Liver (tissue), 9 donors: Measurements from ENCODE around the gene KL. TPM values are rescaled to one million over a fixed set of nuclear protein-coding genes. Genes with fewer than 3 reads are reported as not detected.

ENCODE experiments used
- DNase-seq: peaks from one replicate; pipeline ENCODE4 v3.0.0-alpha.2; 2017; ENCODE audit warnings: low spot score
- H3K27ac ChIP-seq, 2 donors: one replicate each; pipeline ENCODE4 v1.7.0; 2013; ENCODE audit warnings: inconsistent platforms in 2 of 2, low read length in 2 of 2, control low read depth in 1 of 2, low read depth in 1 of 2, mild to moderate bottlenecking in 1 of 2
- H3K27me3 ChIP-seq, 4 donors: one replicate each; pipeline versions ENCODE4 v1.6.1 to v1.7.0; 2013; ENCODE audit warnings: low read length in 3 of 4, inconsistent platforms in 1 of 4, mild to moderate bottlenecking in 1 of 4, moderate library complexity in 1 of 4; ENCODE audit not compliant: control insufficient read depth in 4 of 4, insufficient read depth in 4 of 4
- H3K36me3 ChIP-seq, 4 donors: one replicate each; pipeline versions ENCODE4 v1.6.1 to v1.7.0; 2013; ENCODE audit warnings: low read length in 3 of 4, mild to moderate bottlenecking in 3 of 4, low read depth in 1 of 4, moderate library complexity in 1 of 4; ENCODE audit not compliant: control insufficient read depth in 4 of 4, insufficient read depth in 3 of 4
- H3K4me1 ChIP-seq, 4 donors: one replicate each; pipeline versions ENCODE4 v1.6.1 to v1.7.0; 2013; ENCODE audit warnings: low read length in 3 of 4, mild to moderate bottlenecking in 3 of 4, moderate library complexity in 1 of 4; ENCODE audit not compliant: control insufficient read depth in 4 of 4, insufficient read depth in 4 of 4
- H3K4me3 ChIP-seq, 3 donors: one replicate each; pipeline versions ENCODE4 v1.6.1 to v1.7.0; 2013; ENCODE audit warnings: low read length in 3 of 3, control low read depth in 1 of 3, low read depth in 1 of 3, mild to moderate bottlenecking in 1 of 3
- H3K9ac ChIP-seq, 2 donors: one replicate each; pipeline ENCODE4 v1.7.0; 2013; ENCODE audit warnings: low read length in 2 of 2, mild to moderate bottlenecking in 2 of 2, moderate library complexity in 2 of 2, control low read depth in 1 of 2, low read depth in 1 of 2
- H3K9me3 ChIP-seq, 4 donors: one replicate each; pipeline versions ENCODE4 v1.6.1 to v1.7.0; 2013; ENCODE audit warnings: low read length in 3 of 4; ENCODE audit not compliant: control insufficient read depth in 4 of 4
- ATF3 ChIP-seq: IDR thresholded peaks from 2 replicates; pipeline ENCODE4 v1.6.1; 2016; ENCODE audit warnings: antibody characterized with exemption
- EGR1 ChIP-seq, 2 donors: IDR thresholded peaks; 2 replicates each; pipeline ENCODE4 v1.6.1; 2016 to 2018; ENCODE audit warnings: antibody characterized with exemption in 2 of 2, low read depth in 2 of 2
- FOXA1 ChIP-seq: IDR thresholded peaks from 2 replicates; pipeline ENCODE4 v1.6.1; 2016; ENCODE audit warnings: antibody characterized with exemption
- FOXA2 ChIP-seq: IDR thresholded peaks from 2 replicates; pipeline ENCODE4 v1.6.1; 2016; ENCODE audit warnings: antibody characterized with exemption
- GABPA ChIP-seq, 2 donors: IDR thresholded peaks in 1 of 2; conservative IDR thresholded peaks in 1 of 2; 2 replicates each; pipeline ENCODE4 v1.6.1; 2016; ENCODE audit warnings: antibody characterized with exemption in 2 of 2, mild to moderate bottlenecking in 1 of 2, moderate library complexity in 1 of 2
- HNF4A ChIP-seq, 2 donors: conservative IDR thresholded peaks; 2 replicates each; pipeline ENCODE4 v1.6.1; 2016; ENCODE audit warnings: antibody characterized with exemption in 2 of 2, mild to moderate bottlenecking in 2 of 2
- HNF4G ChIP-seq: IDR thresholded peaks from 2 replicates; pipeline ENCODE4 v1.6.1; 2016; ENCODE audit warnings: antibody characterized with exemption
- JUND ChIP-seq, 2 donors: IDR thresholded peaks; 2 replicates each; pipeline ENCODE4 v1.6.1; 2016; ENCODE audit warnings: antibody characterized with exemption in 2 of 2
- NR2F2 ChIP-seq: IDR thresholded peaks from 2 replicates; pipeline ENCODE4 v1.6.1; 2016; ENCODE audit warnings: antibody characterized with exemption
- RAD21 ChIP-seq, 2 donors: IDR thresholded peaks; 2 replicates each; pipeline ENCODE4 v1.6.1; 2016; ENCODE audit warnings: antibody characterized with exemption in 2 of 2, mild to moderate bottlenecking in 2 of 2
- RXRA ChIP-seq, 2 donors: IDR thresholded peaks; 2 replicates each; pipeline ENCODE4 v1.6.1; 2017 to 2018; ENCODE audit warnings: antibody characterized with exemption in 2 of 2, mild to moderate bottlenecking in 1 of 2
- SP1 ChIP-seq: IDR thresholded peaks from 2 replicates; pipeline ENCODE4 v1.6.1; 2018; ENCODE audit warnings: antibody characterized with exemption, mild to moderate bottlenecking
- TAF1 ChIP-seq: conservative IDR thresholded peaks from 2 replicates; pipeline ENCODE4 v1.6.1; 2016; ENCODE audit warnings: antibody characterized with exemption, mild to moderate bottlenecking
- YY1 ChIP-seq: IDR thresholded peaks from 2 replicates; pipeline ENCODE4 v1.6.1; 2016; ENCODE audit warnings: antibody characterized with exemption, mild to moderate bottlenecking
- WGBS: extraction: QIAGEN DNeasy Blood & Tissue Kit; methylation state at CpG from one replicate; pipeline ENCODE4 v1.1.7; 2013; 5-methylcytosine and 5-hydroxymethylcytosine counted together
- polyA plus RNA-seq, 2 donors: library from polyadenylated mRNA; stranded (reverse) in 1 of 2; unstranded in 1 of 2; fragments of 200-250 nt in 1 of 2; fragments of >200 nt in 1 of 2; fragmentation: Nextera tagmentation in 1 of 2; extraction: Ambion mirVana in 1 of 2; gene quantifications; one replicate each; pipeline versions ENCODE4 v1.2.1 to v1.2.3, GENCODE V29; 2013 to 2015
- total RNA-seq, 2 donors: library from RNA; depleted of rRNA; stranded (reverse); fragments of >200 nt; gene quantifications; one replicate each; pipeline ENCODE4 v1.2.3, GENCODE V29; 2014
- TF ChIP-seq, protein P1 (sequence below): IDR thresholded peaks from 2 replicates; pipeline ENCODE4 v1.6.1; 2016; ENCODE audit warnings: antibody characterized with exemption, mild to moderate bottlenecking
- TF ChIP-seq, protein P2 (sequence below): IDR thresholded peaks from 2 replicates; pipeline ENCODE4 v1.6.1; 2016; ENCODE audit warnings: antibody characterized with exemption
- TF ChIP-seq, protein P3 (sequence below): fragments of 150-350 bp; IDR thresholded peaks from 2 replicates; pipeline ENCODE4 v1.5.1; 2017; ENCODE audit warnings: improper control_type of control experiment, low read depth, low read length; ENCODE audit not compliant: missing input control
- TF ChIP-seq, protein P4 (sequence below): IDR thresholded peaks from 2 replicates; pipeline ENCODE4 v1.6.1; 2016; ENCODE audit warnings: antibody characterized with exemption
- donor health status: healthy.
- donor health status: healthy.
- donor health status: healthy.
- donor health status: healthy.
- donor health status: healthy.

Gene KL
- total and polyA plus RNA-seq, 4 donors = 0.13 to 0.92 (median 0.28) TPM

GRCh38 chr13:33015791-33016323 is 366 bp upstream of the KL start:
- Histone ChIP-seq H3K4me1 (peaks cover 10 to 23% (median 18%) of the 10 kb centered on the region in 4 donors), H3K27me3 (no peaks in the 10 kb centered on the region), H3K36me3 (no peaks in the 10 kb centered on the region), H3K27ac (no peak overlapping the region), H3K4me3 (peak overlapping the region; percentile 14 to 60 (median 37)), H3K9me3 (no peaks in the 10 kb centered on the region), H3K9ac (no peak overlapping the region)
- 8% methylated on average over 52 of the region's 52 CpGs for WGBS
- no peak for DNase-seq
- TF ChIP-seq FOXA1 (no peak), JUND (IDR thresholded peaks at IDR 0.05) (no peak), RXRA (IDR thresholded peaks at IDR 0.05) (no peak), ATF3 (no peak), YY1 (no peak), FOXA2 (no peak), HNF4G (no peak), NR2F2 (no peak), RAD21 (IDR thresholded peaks at IDR 0.05) (no peak), SP1 (no peak)
- TF ChIP-seq, protein P1, sequence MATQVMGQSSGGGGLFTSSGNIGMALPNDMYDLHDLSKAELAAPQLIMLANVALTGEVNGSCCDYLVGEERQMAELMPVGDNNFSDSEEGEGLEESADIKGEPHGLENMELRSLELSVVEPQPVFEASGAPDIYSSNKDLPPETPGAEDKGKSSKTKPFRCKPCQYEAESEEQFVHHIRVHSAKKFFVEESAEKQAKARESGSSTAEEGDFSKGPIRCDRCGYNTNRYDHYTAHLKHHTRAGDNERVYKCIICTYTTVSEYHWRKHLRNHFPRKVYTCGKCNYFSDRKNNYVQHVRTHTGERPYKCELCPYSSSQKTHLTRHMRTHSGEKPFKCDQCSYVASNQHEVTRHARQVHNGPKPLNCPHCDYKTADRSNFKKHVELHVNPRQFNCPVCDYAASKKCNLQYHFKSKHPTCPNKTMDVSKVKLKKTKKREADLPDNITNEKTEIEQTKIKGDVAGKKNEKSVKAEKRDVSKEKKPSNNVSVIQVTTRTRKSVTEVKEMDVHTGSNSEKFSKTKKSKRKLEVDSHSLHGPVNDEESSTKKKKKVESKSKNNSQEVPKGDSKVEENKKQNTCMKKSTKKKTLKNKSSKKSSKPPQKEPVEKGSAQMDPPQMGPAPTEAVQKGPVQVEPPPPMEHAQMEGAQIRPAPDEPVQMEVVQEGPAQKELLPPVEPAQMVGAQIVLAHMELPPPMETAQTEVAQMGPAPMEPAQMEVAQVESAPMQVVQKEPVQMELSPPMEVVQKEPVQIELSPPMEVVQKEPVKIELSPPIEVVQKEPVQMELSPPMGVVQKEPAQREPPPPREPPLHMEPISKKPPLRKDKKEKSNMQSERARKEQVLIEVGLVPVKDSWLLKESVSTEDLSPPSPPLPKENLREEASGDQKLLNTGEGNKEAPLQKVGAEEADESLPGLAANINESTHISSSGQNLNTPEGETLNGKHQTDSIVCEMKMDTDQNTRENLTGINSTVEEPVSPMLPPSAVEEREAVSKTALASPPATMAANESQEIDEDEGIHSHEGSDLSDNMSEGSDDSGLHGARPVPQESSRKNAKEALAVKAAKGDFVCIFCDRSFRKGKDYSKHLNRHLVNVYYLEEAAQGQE = no peak

DNA sequence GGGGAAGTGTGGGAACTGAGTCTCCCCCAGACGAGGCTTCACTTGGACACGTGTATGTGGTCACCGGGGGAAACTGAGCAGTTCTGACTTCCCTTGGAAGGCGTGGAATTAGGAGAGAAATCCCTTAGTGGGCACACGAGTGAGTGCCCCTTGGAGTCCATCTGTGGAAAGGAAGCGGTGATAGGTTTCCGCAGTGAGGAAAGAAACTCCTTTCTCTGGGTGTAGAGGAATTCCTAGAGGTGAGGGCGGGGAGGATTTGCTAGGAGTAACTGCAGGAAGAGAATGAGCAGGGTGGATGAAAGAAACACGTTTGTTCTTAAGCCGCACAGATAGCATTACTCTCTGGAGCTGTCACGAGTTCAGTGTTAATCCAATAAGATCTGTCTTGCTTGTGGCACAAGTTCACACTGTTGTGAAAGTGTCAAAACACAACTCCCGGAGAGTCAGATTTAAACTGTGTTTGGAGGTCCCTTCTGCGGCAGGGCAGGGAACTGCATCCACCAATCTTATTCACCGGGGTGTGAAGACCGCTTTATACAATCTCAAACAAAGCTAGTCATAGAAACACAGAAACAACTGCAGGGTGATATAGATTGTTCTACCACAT is 1.2 kb downstream of the KL start:
- no peak for DNase-seq
- H3K4me1 ChIP-seq = peaks cover 10 to 23% (median 18%) of the 10 kb centered on the region in 4 donors
- no peaks in the 10 kb centered on the region for H3K27me3 ChIP-seq
- no peaks in the 10 kb centered on the region for H3K9me3 ChIP-seq
- H3K4me3 ChIP-seq = peak overlapping the region; percentile 12 to 60 (median 57)
- peak overlapping the region; percentile 53 to 68 for H3K27ac ChIP-seq
- TF ChIP-seq HNF4G (no peak), EGR1 (IDR thresholded peaks at IDR 0.05; ENCODE audit: low read depth in 2 of 2) (no peak), JUND (IDR thresholded peaks at IDR 0.05) (no peak), FOXA1 (no peak), RXRA (IDR thresholded peaks at IDR 0.05) (peak in 1 of 2 donors; percentile 28), RAD21 (IDR thresholded peaks at IDR 0.05) (peak; percentile 84 to 86), NR2F2 (no peak), FOXA2 (no peak), SP1 (peak; percentile 10), TAF1 (no peak), ATF3 (no peak), HNF4A (conservative IDR thresholded peaks at IDR 0.05) (peak in 1 of 2 donors; percentile 8), YY1 (no peak), GABPA (IDR thresholded peaks at IDR 0.05 in 1 of 2, conservative IDR thresholded peaks at IDR 0.05 in 1 of 2) (no peak)
- TF ChIP-seq, protein P1 = no peak
- TF ChIP-seq, protein P2, sequence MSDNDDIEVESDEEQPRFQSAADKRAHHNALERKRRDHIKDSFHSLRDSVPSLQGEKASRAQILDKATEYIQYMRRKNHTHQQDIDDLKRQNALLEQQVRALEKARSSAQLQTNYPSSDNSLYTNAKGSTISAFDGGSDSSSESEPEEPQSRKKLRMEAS = peak; percentile 50
- TF ChIP-seq, protein P3, sequence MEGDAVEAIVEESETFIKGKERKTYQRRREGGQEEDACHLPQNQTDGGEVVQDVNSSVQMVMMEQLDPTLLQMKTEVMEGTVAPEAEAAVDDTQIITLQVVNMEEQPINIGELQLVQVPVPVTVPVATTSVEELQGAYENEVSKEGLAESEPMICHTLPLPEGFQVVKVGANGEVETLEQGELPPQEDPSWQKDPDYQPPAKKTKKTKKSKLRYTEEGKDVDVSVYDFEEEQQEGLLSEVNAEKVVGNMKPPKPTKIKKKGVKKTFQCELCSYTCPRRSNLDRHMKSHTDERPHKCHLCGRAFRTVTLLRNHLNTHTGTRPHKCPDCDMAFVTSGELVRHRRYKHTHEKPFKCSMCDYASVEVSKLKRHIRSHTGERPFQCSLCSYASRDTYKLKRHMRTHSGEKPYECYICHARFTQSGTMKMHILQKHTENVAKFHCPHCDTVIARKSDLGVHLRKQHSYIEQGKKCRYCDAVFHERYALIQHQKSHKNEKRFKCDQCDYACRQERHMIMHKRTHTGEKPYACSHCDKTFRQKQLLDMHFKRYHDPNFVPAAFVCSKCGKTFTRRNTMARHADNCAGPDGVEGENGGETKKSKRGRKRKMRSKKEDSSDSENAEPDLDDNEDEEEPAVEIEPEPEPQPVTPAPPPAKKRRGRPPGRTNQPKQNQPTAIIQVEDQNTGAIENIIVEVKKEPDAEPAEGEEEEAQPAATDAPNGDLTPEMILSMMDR = peak; percentile 81
- TF ChIP-seq, protein P4, sequence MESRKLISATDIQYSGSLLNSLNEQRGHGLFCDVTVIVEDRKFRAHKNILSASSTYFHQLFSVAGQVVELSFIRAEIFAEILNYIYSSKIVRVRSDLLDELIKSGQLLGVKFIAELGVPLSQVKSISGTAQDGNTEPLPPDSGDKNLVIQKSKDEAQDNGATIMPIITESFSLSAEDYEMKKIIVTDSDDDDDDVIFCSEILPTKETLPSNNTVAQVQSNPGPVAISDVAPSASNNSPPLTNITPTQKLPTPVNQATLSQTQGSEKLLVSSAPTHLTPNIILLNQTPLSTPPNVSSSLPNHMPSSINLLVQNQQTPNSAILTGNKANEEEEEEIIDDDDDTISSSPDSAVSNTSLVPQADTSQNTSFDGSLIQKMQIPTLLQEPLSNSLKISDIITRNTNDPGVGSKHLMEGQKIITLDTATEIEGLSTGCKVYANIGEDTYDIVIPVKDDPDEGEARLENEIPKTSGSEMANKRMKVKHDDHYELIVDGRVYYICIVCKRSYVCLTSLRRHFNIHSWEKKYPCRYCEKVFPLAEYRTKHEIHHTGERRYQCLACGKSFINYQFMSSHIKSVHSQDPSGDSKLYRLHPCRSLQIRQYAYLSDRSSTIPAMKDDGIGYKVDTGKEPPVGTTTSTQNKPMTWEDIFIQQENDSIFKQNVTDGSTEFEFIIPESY = no peak
- H3K9ac ChIP-seq = peak overlapping the region in 1 of 2 donors; percentile 8
- H3K36me3 ChIP-seq = no peaks in the 10 kb centered on the region
- WGBS = 16% methylated on average over 15 of the region's 15 CpGs
